ENCODE measurements around the gene TMEM233.

DNA sequence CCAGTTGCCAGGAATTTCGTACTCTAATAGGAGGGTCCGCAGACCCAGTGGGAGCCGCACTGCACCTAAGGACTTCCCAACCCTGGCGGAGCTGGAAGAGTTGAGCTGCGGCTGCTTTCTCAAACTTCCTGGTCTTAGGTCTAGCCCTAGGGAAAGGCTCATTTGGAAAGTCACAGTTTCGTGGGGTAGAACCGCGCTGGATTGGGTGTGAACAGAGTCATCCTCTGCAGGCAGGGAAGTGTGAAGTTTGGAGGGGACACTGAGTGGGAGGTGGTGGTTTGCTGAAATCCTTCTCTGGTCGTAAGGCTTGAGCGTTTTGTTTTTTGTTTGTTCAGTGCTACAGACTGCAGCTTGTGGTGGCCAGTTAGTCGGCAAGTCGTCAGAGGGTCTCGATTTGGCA is 93.2 kb downstream of the TMEM233 start:
- TF ChIP-seq, protein P1, sequence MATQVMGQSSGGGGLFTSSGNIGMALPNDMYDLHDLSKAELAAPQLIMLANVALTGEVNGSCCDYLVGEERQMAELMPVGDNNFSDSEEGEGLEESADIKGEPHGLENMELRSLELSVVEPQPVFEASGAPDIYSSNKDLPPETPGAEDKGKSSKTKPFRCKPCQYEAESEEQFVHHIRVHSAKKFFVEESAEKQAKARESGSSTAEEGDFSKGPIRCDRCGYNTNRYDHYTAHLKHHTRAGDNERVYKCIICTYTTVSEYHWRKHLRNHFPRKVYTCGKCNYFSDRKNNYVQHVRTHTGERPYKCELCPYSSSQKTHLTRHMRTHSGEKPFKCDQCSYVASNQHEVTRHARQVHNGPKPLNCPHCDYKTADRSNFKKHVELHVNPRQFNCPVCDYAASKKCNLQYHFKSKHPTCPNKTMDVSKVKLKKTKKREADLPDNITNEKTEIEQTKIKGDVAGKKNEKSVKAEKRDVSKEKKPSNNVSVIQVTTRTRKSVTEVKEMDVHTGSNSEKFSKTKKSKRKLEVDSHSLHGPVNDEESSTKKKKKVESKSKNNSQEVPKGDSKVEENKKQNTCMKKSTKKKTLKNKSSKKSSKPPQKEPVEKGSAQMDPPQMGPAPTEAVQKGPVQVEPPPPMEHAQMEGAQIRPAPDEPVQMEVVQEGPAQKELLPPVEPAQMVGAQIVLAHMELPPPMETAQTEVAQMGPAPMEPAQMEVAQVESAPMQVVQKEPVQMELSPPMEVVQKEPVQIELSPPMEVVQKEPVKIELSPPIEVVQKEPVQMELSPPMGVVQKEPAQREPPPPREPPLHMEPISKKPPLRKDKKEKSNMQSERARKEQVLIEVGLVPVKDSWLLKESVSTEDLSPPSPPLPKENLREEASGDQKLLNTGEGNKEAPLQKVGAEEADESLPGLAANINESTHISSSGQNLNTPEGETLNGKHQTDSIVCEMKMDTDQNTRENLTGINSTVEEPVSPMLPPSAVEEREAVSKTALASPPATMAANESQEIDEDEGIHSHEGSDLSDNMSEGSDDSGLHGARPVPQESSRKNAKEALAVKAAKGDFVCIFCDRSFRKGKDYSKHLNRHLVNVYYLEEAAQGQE (IDR thresholded peaks at IDR 0.05), result no peak
- TF ChIP-seq, protein P2, sequence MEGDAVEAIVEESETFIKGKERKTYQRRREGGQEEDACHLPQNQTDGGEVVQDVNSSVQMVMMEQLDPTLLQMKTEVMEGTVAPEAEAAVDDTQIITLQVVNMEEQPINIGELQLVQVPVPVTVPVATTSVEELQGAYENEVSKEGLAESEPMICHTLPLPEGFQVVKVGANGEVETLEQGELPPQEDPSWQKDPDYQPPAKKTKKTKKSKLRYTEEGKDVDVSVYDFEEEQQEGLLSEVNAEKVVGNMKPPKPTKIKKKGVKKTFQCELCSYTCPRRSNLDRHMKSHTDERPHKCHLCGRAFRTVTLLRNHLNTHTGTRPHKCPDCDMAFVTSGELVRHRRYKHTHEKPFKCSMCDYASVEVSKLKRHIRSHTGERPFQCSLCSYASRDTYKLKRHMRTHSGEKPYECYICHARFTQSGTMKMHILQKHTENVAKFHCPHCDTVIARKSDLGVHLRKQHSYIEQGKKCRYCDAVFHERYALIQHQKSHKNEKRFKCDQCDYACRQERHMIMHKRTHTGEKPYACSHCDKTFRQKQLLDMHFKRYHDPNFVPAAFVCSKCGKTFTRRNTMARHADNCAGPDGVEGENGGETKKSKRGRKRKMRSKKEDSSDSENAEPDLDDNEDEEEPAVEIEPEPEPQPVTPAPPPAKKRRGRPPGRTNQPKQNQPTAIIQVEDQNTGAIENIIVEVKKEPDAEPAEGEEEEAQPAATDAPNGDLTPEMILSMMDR (IDR thresholded peaks at IDR 0.05), result no peak
- TF ChIP-seq MYC (IDR thresholded peaks at IDR 0.05; ENCODE audit: borderline replicate concordance, low read length) (no peak), MAFK (IDR thresholded peaks at IDR 0.05; ENCODE audit: partially characterized antibody) (no peak), CHD2 (IDR thresholded peaks at IDR 0.05; ENCODE audit: low read length, partially characterized antibody) (no peak), RFX5 (IDR thresholded peaks at IDR 0.05) (no peak), KDM1A (IDR thresholded peaks at IDR 0.05; ENCODE audit: low read depth) (no peak), HDAC2 (IDR thresholded peaks at IDR 0.05) (no peak), TP53 (CRISPR knock-in tag; IDR thresholded peaks at IDR 0.05) (no peak), RCOR1 (IDR thresholded peaks at IDR 0.05; ENCODE audit: low read depth, low read length) (no peak)
- TF ChIP-seq, protein P3, sequence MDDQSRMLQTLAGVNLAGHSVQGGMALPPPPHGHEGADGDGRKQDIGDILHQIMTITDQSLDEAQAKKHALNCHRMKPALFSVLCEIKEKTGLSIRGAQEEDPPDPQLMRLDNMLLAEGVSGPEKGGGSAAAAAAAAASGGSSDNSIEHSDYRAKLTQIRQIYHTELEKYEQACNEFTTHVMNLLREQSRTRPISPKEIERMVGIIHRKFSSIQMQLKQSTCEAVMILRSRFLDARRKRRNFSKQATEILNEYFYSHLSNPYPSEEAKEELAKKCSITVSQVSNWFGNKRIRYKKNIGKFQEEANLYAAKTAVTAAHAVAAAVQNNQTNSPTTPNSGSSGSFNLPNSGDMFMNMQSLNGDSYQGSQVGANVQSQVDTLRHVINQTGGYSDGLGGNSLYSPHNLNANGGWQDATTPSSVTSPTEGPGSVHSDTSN (IDR thresholded peaks at IDR 0.05), result no peak
- TF ChIP-seq, protein P4, sequence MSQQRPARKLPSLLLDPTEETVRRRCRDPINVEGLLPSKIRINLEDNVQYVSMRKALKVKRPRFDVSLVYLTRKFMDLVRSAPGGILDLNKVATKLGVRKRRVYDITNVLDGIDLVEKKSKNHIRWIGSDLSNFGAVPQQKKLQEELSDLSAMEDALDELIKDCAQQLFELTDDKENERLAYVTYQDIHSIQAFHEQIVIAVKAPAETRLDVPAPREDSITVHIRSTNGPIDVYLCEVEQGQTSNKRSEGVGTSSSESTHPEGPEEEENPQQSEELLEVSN (IDR thresholded peaks at IDR 0.05; ENCODE audit: borderline replicate concordance, low read depth), result no peak
- TF ChIP-seq, protein P5, sequence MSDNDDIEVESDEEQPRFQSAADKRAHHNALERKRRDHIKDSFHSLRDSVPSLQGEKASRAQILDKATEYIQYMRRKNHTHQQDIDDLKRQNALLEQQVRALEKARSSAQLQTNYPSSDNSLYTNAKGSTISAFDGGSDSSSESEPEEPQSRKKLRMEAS (IDR thresholded peaks at IDR 0.05), result no peak

All from A549 (cell line).